ES-I3 (cell line): ENCODE data around the gene AMOTL1.

Experiments used
- H3K36me3 ChIP-seq: 2 replicates; pipeline ENCODE4 v1.6.1; 2013; ENCODE audit warnings: mild to moderate bottlenecking, low read length, control low read depth, moderate library complexity; ENCODE audit not compliant: insufficient read depth
- H3K4me1 ChIP-seq: 2 replicates; pipeline ENCODE4 v1.6.1; 2013; ENCODE audit warnings: mild to moderate bottlenecking, control low read depth, low read length; ENCODE audit not compliant: insufficient read depth
- H3K9ac ChIP-seq: 2 replicates; pipeline ENCODE4 v1.6.1; 2013; ENCODE audit warnings: low read depth, mild to moderate bottlenecking, low read length, moderate library complexity
- H3K9me3 ChIP-seq: 2 replicates; pipeline ENCODE4 v1.6.1; 2013; ENCODE audit warnings: mild to moderate bottlenecking, low read length, moderate library complexity; ENCODE audit not compliant: control insufficient read depth, insufficient read depth

The AMOTL1 gene

GRCh38 chr11:94734563-94735275 is 33.4 kb upstream of the AMOTL1 start:
- Histone ChIP-seq H3K9ac (no peak overlapping the region), H3K9me3 (no peaks in the 10 kb centered on the region), H3K36me3 (no peaks in the 10 kb centered on the region), H3K4me1 (peaks cover 89% of the 10 kb centered on the region)

- H3K9me3 ChIP-seq: no peaks in the 10 kb centered on the region
- no peak overlapping the region for H3K9ac ChIP-seq
- no peaks in the 10 kb centered on the region for H3K36me3 ChIP-seq
- peaks cover 84% of the 10 kb centered on the region for H3K4me1 ChIP-seq
These were observed 32.2 kb upstream of the AMOTL1 start for GRCh38 chr11:94735907-94736306.

- Histone ChIP-seq H3K9ac (no peak overlapping the region), H3K9me3 (no peaks in the 10 kb centered on the region), H3K36me3 (no peaks in the 10 kb centered on the region), H3K4me1 (peaks cover 80% of the 10 kb centered on the region)
These were observed 31.0 kb upstream of the AMOTL1 start for GRCh38 chr11:94737171-94737611.

DNA sequence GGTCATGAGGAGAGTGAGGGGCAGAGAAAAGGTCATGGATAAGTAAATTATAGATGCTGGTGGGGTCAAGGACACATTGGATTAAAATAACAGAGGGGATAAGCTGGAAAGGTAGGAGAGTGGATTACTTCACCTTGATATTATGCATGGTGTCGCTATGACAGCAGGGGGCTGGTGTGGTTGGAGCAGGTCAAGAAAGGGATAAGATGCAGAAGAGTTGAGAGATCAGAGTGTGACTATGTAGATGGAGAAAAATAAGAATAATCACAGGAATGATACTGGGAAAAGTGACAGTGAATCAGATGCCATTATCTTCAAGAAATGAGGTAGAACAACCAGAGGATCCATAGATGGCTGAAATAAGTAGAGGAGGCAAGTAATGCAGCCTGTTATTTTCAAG is 29.4 kb upstream of the AMOTL1 start:
- H3K4me1 ChIP-seq: peaks cover 73% of the 10 kb centered on the region
- no peaks in the 10 kb centered on the region for H3K36me3 ChIP-seq
- H3K9me3 ChIP-seq: no peaks in the 10 kb centered on the region
- no peak overlapping the region for H3K9ac ChIP-seq

DNA sequence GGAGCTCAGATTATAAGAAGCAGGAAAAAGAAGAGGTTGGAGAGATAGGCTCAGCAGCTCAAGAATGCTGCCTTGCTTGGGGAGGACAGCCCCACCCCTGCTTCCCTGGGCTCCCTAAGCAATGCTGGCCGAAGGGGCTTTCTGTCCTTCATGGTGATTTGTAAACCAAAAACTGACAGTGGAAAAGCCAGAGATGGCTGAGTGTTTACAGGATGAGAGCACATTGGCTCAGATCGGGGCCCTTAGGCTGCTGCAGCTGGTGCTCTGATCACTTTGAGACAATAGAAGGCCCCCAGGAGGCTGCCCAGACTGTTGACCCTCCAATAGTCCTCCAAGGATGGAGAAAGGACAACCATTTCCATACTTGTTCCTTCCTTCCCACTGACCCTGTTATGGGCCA is 28.8 kb upstream of the AMOTL1 start:
- H3K4me1 ChIP-seq: peaks cover 67% of the 10 kb centered on the region
- no peaks in the 10 kb centered on the region for H3K36me3 ChIP-seq
- no peak overlapping the region; the same call in 1 of the 2 replicates for H3K9ac ChIP-seq
- no peaks in the 10 kb centered on the region for H3K9me3 ChIP-seq

- Histone ChIP-seq H3K36me3 (no peaks in the 10 kb centered on the region), H3K9me3 (no peaks in the 10 kb centered on the region), H3K4me1 (peaks cover 59% of the 10 kb centered on the region), H3K9ac (peak overlapping the region; percentile 91)
These were observed 27.8 kb upstream of the AMOTL1 start for GRCh38 chr11:94740083-94741021.

DNA sequence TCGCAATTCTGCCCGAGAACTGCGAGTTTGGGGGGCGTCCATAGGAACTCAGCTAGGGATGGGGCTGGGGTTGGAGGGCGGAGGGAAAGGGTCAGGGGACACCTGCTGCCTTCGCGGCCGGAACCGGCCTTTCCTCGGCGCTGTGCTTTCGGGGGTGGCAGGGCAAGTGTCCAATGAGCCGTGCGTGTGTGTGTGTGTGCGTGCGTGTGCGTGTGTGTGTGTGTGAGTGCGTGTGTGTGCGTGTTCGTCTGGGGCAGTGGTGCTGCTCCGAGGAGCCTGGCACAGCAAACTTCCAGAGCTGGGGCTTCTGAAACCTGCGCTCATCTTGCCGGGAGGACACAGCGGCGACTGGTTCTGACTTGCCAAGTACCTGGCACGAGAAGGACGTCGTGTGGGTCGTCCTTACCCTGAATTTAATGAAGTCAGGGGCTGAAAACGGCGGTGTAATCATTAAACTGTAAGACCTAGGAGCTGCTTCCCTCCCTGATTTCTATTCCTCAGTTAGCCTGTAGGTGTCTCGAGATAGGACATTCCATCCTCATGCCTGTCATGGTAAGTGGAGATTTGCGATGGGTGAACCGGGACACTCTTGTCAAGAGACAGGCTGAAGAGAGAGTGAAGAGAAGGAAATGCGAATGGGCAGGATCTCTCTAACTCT is 27.0 kb upstream of the AMOTL1 start:
- Histone ChIP-seq H3K9ac (peak overlapping the region; percentile 91), H3K9me3 (no peaks in the 10 kb centered on the region), H3K36me3 (no peaks in the 10 kb centered on the region), H3K4me1 (peaks cover 52% of the 10 kb centered on the region)

DNA sequence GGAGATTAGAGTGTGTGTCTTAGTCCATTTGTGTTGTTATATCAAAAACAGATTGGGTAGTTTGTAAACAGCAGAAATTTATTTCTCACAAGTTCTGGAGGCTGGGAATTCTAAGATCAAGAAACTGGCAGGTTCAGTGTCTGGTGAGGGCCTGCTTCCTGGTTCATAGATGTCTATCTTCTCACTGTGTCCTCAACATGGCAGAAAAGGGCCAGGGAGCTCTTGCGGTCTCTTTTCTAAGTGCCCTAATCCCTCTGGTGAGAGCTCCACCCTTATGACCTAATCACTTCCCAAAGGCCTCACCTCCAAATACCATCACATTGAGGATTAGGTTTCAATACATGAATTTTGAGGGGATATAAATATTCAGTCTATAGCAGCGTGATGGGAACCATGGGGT is 25.5 kb upstream of the AMOTL1 start:
- peaks cover 44% of the 10 kb centered on the region for H3K4me1 ChIP-seq
- peaks cover under 1% of the 10 kb centered on the region; the same call in 1 of the 2 replicates for H3K36me3 ChIP-seq
- no peak overlapping the region for H3K9ac ChIP-seq
- H3K9me3 ChIP-seq: no peaks in the 10 kb centered on the region

DNA sequence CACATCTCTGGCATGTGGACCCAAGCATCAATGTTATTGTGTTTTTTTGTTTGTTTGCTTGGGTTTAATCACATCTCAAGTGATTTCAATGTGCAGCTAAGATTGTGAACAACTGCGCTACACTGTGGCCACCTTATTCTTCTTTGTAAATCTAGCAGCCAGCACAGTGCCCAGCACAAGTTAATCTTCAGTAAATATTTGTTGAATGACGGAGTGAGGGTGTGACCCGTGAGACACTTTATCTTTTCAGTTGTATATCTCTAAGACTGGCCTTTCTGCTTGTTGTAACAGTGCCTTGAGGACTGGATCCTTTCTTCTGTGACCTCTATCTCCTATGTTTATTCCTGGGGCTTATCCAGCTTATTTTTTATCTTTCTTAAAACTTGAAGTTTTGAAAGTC is 21.4 kb upstream of the AMOTL1 start:
- no peaks in the 10 kb centered on the region for H3K9me3 ChIP-seq
- H3K36me3 ChIP-seq: peaks cover 4% of the 10 kb centered on the region; the same call in 1 of the 2 replicates
- H3K9ac ChIP-seq: no peak overlapping the region
- H3K4me1 ChIP-seq: peaks cover 22% of the 10 kb centered on the region

GRCh38 chr11:94747146-94747545 is 21.0 kb upstream of the AMOTL1 start:
- Histone ChIP-seq H3K36me3 (peaks cover 4% of the 10 kb centered on the region; the same call in 1 of the 2 replicates), H3K9ac (no peak overlapping the region), H3K4me1 (peaks cover 19% of the 10 kb centered on the region), H3K9me3 (no peaks in the 10 kb centered on the region)

GRCh38 chr11:94747601-94748041 is 20.5 kb upstream of the AMOTL1 start:
- H3K36me3 ChIP-seq: peaks cover 4% of the 10 kb centered on the region; the same call in 1 of the 2 replicates
- H3K4me1 ChIP-seq: peaks cover 21% of the 10 kb centered on the region
- H3K9ac ChIP-seq: no peak overlapping the region
- H3K9me3 ChIP-seq: no peaks in the 10 kb centered on the region

DNA sequence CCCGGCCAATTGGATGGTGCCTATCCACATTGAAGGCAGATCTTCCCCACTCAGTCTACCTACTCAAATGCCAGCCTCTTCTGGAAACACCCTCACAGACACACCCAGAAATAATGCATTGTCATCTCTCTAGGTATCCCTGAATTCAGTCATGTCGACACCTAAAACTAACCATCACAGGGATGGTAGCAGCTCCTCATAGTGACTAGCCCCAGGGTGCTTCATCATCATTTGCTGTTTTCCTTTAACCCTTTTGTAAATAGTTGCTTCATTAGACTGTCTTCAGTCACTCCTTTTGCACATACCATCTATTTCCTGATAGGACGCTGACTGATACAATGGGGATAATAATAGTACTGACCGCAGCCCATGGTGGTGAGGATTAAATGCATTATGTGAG is 18.8 kb upstream of the AMOTL1 start:
- Histone ChIP-seq H3K4me1 (peaks cover 14% of the 10 kb centered on the region), H3K36me3 (peaks cover 4% of the 10 kb centered on the region), H3K9me3 (no peaks in the 10 kb centered on the region), H3K9ac (no peak overlapping the region)

GRCh38 chr11:94750319-94751217 is 17.6 kb upstream of the AMOTL1 start:
- Histone ChIP-seq H3K4me1 (peaks cover 14% of the 10 kb centered on the region), H3K9ac (no peak overlapping the region), H3K9me3 (no peaks in the 10 kb centered on the region), H3K36me3 (peaks cover 4% of the 10 kb centered on the region)
